CD4-positive, alpha-beta T cell (primary cell): ENCODE measurements around the gene WDSUB1. TPM values are rescaled to one million over a fixed set of nuclear protein-coding genes. Genes with fewer than 3 reads are reported as not detected.

Source experiments
- ATAC-seq: fragments of 200-7000 bp; cut with Tn5 transposase; one replicate; pipeline ENCODE4 v1.10.0; 2022; ENCODE audit warnings: mild to moderate bottlenecking; ENCODE audit not compliant: poor library complexity
- CTCF ChIA-PET: fragments of 350-600 bp; sonication (Branson Sonifier 250); formaldehyde crosslinking; loops from one replicate; lab custom pipeline; 2021; ENCODE audit warnings: antibody characterized with exemption, inconsistent platforms; lab: Charles Lee
- POLR2A ChIA-PET: fragments of 350-600 bp; sonication (Branson Sonifier 250); formaldehyde crosslinking; loops from one replicate; lab custom pipeline; 2021; ENCODE audit warnings: antibody characterized with exemption, inconsistent platforms; lab: Charles Lee
- DNase-seq, 14 experiments: peaks; one replicate each; pipeline ENCODE4 v3.0.0-alpha.2; 2013 to 2020; ENCODE audit warnings: mixed read lengths in 2 of 14
- H3K27ac ChIP-seq, 2 donors: one replicate each; pipeline versions ENCODE4 v1.5.1 to v1.7.0; 2013; ENCODE audit warnings: low read length in 2 of 2, low read depth in 1 of 2, mild to moderate bottlenecking in 1 of 2
- H3K27me3 ChIP-seq, 2 experiments: 1 replicate in 1 of 2; 2 replicates in 1 of 2; pipeline versions ENCODE4 v1.6.1 to v1.7.0; 2013; ENCODE audit warnings: low read length in 2 of 2, control low read depth in 1 of 2, mild to moderate bottlenecking in 1 of 2, moderate library complexity in 1 of 2; ENCODE audit not compliant: insufficient read depth in 2 of 2, control insufficient read depth in 1 of 2
- H3K36me3 ChIP-seq: one replicate; pipeline ENCODE4 v1.6.1; 2013; ENCODE audit warnings: low read length, control low read depth; ENCODE audit not compliant: insufficient read depth
- H3K4me1 ChIP-seq: one replicate; pipeline ENCODE4 v1.6.1; 2013; ENCODE audit warnings: low read length, control low read depth; ENCODE audit not compliant: insufficient read depth
- H3K4me3 ChIP-seq: one replicate; pipeline ENCODE4 v1.5.1; 2013; ENCODE audit warnings: mild to moderate bottlenecking, low read length, moderate library complexity
- H3K9me3 ChIP-seq, 2 experiments: 1 replicate in 1 of 2; 2 replicates in 1 of 2; pipeline versions ENCODE4 v1.6.1 to v1.7.0; 2013; ENCODE audit warnings: low read length in 2 of 2, mild to moderate bottlenecking in 2 of 2, control low read depth in 1 of 2, moderate library complexity in 1 of 2; ENCODE audit not compliant: control insufficient read depth in 1 of 2, insufficient read depth in 1 of 2
- H3K27ac Mint-ChIP-seq: one replicate; pipeline ENCODE4 v1.8.0; 2020; ENCODE audit warnings: mixed read lengths
- H3K27me3 Mint-ChIP-seq: one replicate; pipeline ENCODE4 v1.8.0; 2021; ENCODE audit warnings: mixed read lengths
- H3K36me3 Mint-ChIP-seq: one replicate; pipeline ENCODE4 v1.8.0; 2021; ENCODE audit warnings: low read depth, mixed read lengths
- H3K4me1 Mint-ChIP-seq: one replicate; pipeline ENCODE4 v1.8.0; 2021; ENCODE audit warnings: low read depth, mixed read lengths
- H3K4me3 Mint-ChIP-seq: one replicate; pipeline ENCODE4 v1.8.0; 2020; ENCODE audit warnings: mild to moderate bottlenecking, mixed read lengths
- H3K9me3 Mint-ChIP-seq: one replicate; pipeline ENCODE4 v1.8.0; 2020; ENCODE audit warnings: mixed read lengths
- CTCF ChIP-seq: fragments of 200-600 bp; IDR thresholded peaks from one replicate; pipeline ENCODE4 v1.8.0; 2022; ENCODE audit warnings: antibody characterized with exemption, mild to moderate bottlenecking
- intact Hi-C, 2 experiments: fragments of 100-400 bp; cut with DNase I in 1 of 2; cut with micrococcal nuclease in 1 of 2; formaldehyde crosslinking; loops; one replicate each; pipeline versions ENCODE4 v1.15.1 to v1.9.0; 2023 to 2025; cut with DNase I, micrococcal nuclease
- polyA plus RNA-seq, 2 donors: library from polyadenylated mRNA; unstranded; fragments of 120-200 nt; gene quantifications; one replicate each; pipeline ENCODE4 v1.2.1, GENCODE V29; 2013
- total RNA-seq, 174 experiments: library from RNA in 2 of 174; stranded (reverse) in 2 of 174; gene quantifications; one replicate each; pipeline ENCODE4 v1.2.3 and lab custom pipeline; 2021 to 2026

Gene WDSUB1
- total RNA-seq: 1 to 10 TPM; 6.8 to 8.0 TPM
- polyA plus RNA-seq (2013, experiment 1 of 2): 5.5 TPM
- polyA plus RNA-seq (2013, experiment 2 of 2): 4.9 TPM
- 1.5 to 16.7 (median 4.7) reads per million in 172 experiments for total RNA-seq (lab: John Stamatoyannopoulos, UW)

- CTCF ChIA-PET: no interaction called here
- peak in 7 of 14 experiments; percentile 4 to 64 (median 33) for DNase-seq
- intact Hi-C loops: loop anchor here (2.0 to 10.0 kb wide), 5 partner anchors 426 to 1869 kb away; partner anchors contain the start of genes CCDC148 (in 1 of the 2), MARCHF7 (in 1 of the 2) and PKP4 (in 1 of the 2)
These were observed at the start of gene WDSUB1 for GRCh38 chr2:159285929-159286708. WDSUB1 (minus strand) TSS chr2:159286703; CDS start chr2:159283069, 3,634 bp downstream.

GRCh38 chr2:159326569-159327255 is 40.2 kb upstream of the WDSUB1 start:
- DNase-seq (peak in 2 of 14 experiments; percentile 5 to 8), ATAC-seq (no peak)
- intact Hi-C loops: no loop called here
- H3K27ac Mint-ChIP-seq: no peak overlapping the region
- H3K9me3 Mint-ChIP-seq: no peaks in the 10 kb centered on the region
- no peaks in the 10 kb centered on the region for H3K4me1 Mint-ChIP-seq
- Histone ChIP-seq H3K4me3 (no peak overlapping the region), H3K27me3 (no peaks in the 10 kb centered on the region), H3K4me1 (no peaks in the 10 kb centered on the region), H3K27ac (no peak overlapping the region), H3K36me3 (peaks cover 17% of the 10 kb centered on the region), H3K9me3 (no peaks in the 10 kb centered on the region)
- TF ChIP-seq CTCF: no peak
- peaks cover 36% of the 10 kb centered on the region for H3K36me3 Mint-ChIP-seq
- CTCF ChIA-PET: no interaction called here
- POLR2A ChIA-PET: no interaction called here
- H3K4me3 Mint-ChIP-seq: no peak overlapping the region
- H3K27me3 Mint-ChIP-seq: no peaks in the 10 kb centered on the region

More at GRCh38 chr2:159285929-159286708, at the start of gene WDSUB1:
- POLR2A ChIA-PET: interaction anchor here (1.9 to 3.4 kb wide), 3 partner anchors 76 to 426 kb away, joined by 7 to 25 read pairs (median 11); partner anchors contain the start of gene MARCHF7
- Histone ChIP-seq H3K4me3 (peak within 1 kb of the TSS; percentile 88), H3K9me3 (no peaks in the 10 kb centered on the region), H3K36me3 (peaks cover under 1% of the 10 kb centered on the region), H3K27me3 (no peaks in the 10 kb centered on the region), H3K4me1 (peaks cover 24% of the 10 kb centered on the region), H3K27ac (peak within 1 kb of the TSS in 1 of 2 donors; percentile 69)
- no peak for TF ChIP-seq CTCF
- Mint-ChIP-seq H3K4me1 (peaks cover 45% of the 10 kb centered on the region), H3K9me3 (no peaks in the 10 kb centered on the region), H3K27ac (peak within 1 kb of the TSS; percentile 81), H3K36me3 (peaks cover 19% of the 10 kb centered on the region), H3K27me3 (no peaks in the 10 kb centered on the region), H3K4me3 (peak within 1 kb of the TSS; percentile 90)
- ATAC-seq: no peak

- intact Hi-C loops: no loop called here
- DNase-seq: no peak
- Histone ChIP-seq H3K27ac (no peak overlapping the region), H3K4me1 (no peaks in the 10 kb centered on the region), H3K9me3 (no peaks in the 10 kb centered on the region), H3K27me3 (no peaks in the 10 kb centered on the region), H3K4me3 (no peak overlapping the region), H3K36me3 (peaks cover 11% of the 10 kb centered on the region)
- H3K36me3 Mint-ChIP-seq: peaks cover 39% of the 10 kb centered on the region
- POLR2A ChIA-PET: no interaction called here
- no peak overlapping the region for H3K4me3 Mint-ChIP-seq
- CTCF ChIA-PET: interaction anchor here (0.7 kb wide), 1 partner anchor 462 kb away, joined by 4 read pairs; no protein-coding TSS in a partner anchor
- no peak for ATAC-seq
- H3K27me3 Mint-ChIP-seq: no peaks in the 10 kb centered on the region
- no peak for TF ChIP-seq CTCF
- no peaks in the 10 kb centered on the region for H3K4me1 Mint-ChIP-seq
- no peak overlapping the region for H3K27ac Mint-ChIP-seq
- H3K9me3 Mint-ChIP-seq: no peaks in the 10 kb centered on the region
These were observed 35.9 kb upstream of the WDSUB1 start for GRCh38 chr2:159322419-159322818.
